Activated CD8-positive, alpha-beta memory T cell treated with anti-CD3 and anti-CD28 coated beads, Interleukin-2, amount 10 ng/mL, durations not matched to agents 7 days and 5 days (primary cell): ENCODE measurements around the gene KRT78. TPM values are rescaled to one million over a fixed set of nuclear protein-coding genes. Genes with fewer than 3 reads are reported as not detected.
"Not testable (repeated sequence)": the region's sequence is repeated elsewhere in the genome, so short reads cannot be mapped to it uniquely, and the experiment has no call there.

ENCODE experiments used
- ATAC-seq: fragments of 150-1000 bp; cut with Tn5 transposase; one replicate; pipeline ENCODE4 v1.10.0; 2021; ENCODE audit warnings: moderate library complexity
- CTCF ChIA-PET: fragments of 350-600 bp; sonication (Branson Sonifier 250); formaldehyde crosslinking; loops from one replicate; lab custom pipeline; 2021; ENCODE audit warnings: antibody characterized with exemption; lab: Charles Lee
- DNase-seq: peaks from one replicate; pipeline ENCODE4 v3.0.0-alpha.2; 2020
- H3K27ac Mint-ChIP-seq: one replicate; pipeline ENCODE4 v1.8.0; 2021; ENCODE audit warnings: mild to moderate bottlenecking, mixed read lengths
- H3K27me3 Mint-ChIP-seq: one replicate; pipeline ENCODE4 v1.8.0; 2021; ENCODE audit warnings: mixed read lengths
- H3K36me3 Mint-ChIP-seq: one replicate; pipeline ENCODE4 v1.8.0; 2021; ENCODE audit warnings: mild to moderate bottlenecking, mixed read lengths
- H3K4me1 Mint-ChIP-seq: one replicate; pipeline ENCODE4 v1.8.0; 2021; ENCODE audit warnings: mixed read lengths
- H3K4me3 Mint-ChIP-seq: one replicate; pipeline ENCODE4 v1.8.0; 2021; ENCODE audit warnings: mild to moderate bottlenecking, moderate library complexity, mixed read lengths
- H3K9me3 Mint-ChIP-seq: one replicate; pipeline ENCODE4 v1.8.0; 2022; ENCODE audit warnings: low read depth, mixed read lengths
- total RNA-seq, 2 experiments: library from RNA; stranded (reverse); gene quantifications; one replicate each; pipeline ENCODE4 v1.2.3, GENCODE V29; 2021

Gene KRT78
- total RNA-seq, result not detected

GRCh38 chr12:52848661-52849255, at the start of gene KRT78:
TSS of gene KRT78 (minus strand) at chr12:52848994. CDS start at chr12:52848930, 64 bp downstream.
- CTCF ChIA-PET, result interaction anchor here (1.6 kb wide), 1 partner anchor 31 kb away, joined by 4 read pairs; no protein-coding TSS in a partner anchor
- ATAC-seq, result no peak

GRCh38 chr12:52896190-52897100, 47.7 kb upstream of the KRT78 start:
- no peak for ATAC-seq
- no peaks in the 10 kb centered on the region for H3K9me3 Mint-ChIP-seq
- no peaks in the 10 kb centered on the region for H3K36me3 Mint-ChIP-seq
- H3K4me3 Mint-ChIP-seq, result no peak overlapping the region
- no peak overlapping the region for H3K27ac Mint-ChIP-seq
- DNase-seq, result no peak
- CTCF ChIA-PET, result interaction anchor here (2.0 to 5.2 kb wide), 4 partner anchors 11 to 84 kb away, joined by 7 to 37 read pairs (median 8); no protein-coding TSS in a partner anchor
- H3K27me3 Mint-ChIP-seq, result peaks cover 5% of the 10 kb centered on the region
- H3K4me1 Mint-ChIP-seq, result no peaks in the 10 kb centered on the region

More at GRCh38 chr12:52848661-52849255, at the start of gene KRT78:
- H3K4me3 Mint-ChIP-seq, result no peak within 1 kb of the TSS
- no peak for DNase-seq
- peaks cover 25% of the 10 kb centered on the region for H3K27me3 Mint-ChIP-seq
- no peak within 1 kb of the TSS for H3K27ac Mint-ChIP-seq
- no peaks in the 10 kb centered on the region for H3K36me3 Mint-ChIP-seq
- no peaks in the 10 kb centered on the region for H3K9me3 Mint-ChIP-seq
- H3K4me1 Mint-ChIP-seq, result peaks cover 3% of the 10 kb centered on the region

GRCh38 chr12:52895726-52896189, 47.0 kb upstream of the KRT78 start:
- Mint-ChIP-seq H3K9me3 (no peaks in the 10 kb centered on the region), H3K27ac (no peak overlapping the region), H3K36me3 (no peaks in the 10 kb centered on the region), H3K27me3 (peaks cover 5% of the 10 kb centered on the region), H3K4me3 (no peak overlapping the region), H3K4me1 (no peaks in the 10 kb centered on the region)
- ATAC-seq (no peak), DNase-seq (no peak)
- CTCF ChIA-PET, result interaction anchor here (2.2 to 5.2 kb wide), 2 partner anchors 11 to 16 kb away, joined by 8 to 37 read pairs; no protein-coding TSS in a partner anchor

GRCh38 chr12:52892974-52893373, 44.2 kb upstream of the KRT78 start:
- DNase-seq, result no peak
- H3K27ac Mint-ChIP-seq, result no peak overlapping the region
- H3K9me3 Mint-ChIP-seq, result no peaks in the 10 kb centered on the region
- CTCF ChIA-PET, result interaction anchor here (1.0 to 5.2 kb wide), 3 partner anchors 8 to 88 kb away, joined by 3 to 37 read pairs (median 6); no protein-coding TSS in a partner anchor
- no peaks in the 10 kb centered on the region for H3K4me1 Mint-ChIP-seq
- peaks cover 5% of the 10 kb centered on the region for H3K27me3 Mint-ChIP-seq
- no peak overlapping the region for H3K4me3 Mint-ChIP-seq
- no peak for ATAC-seq
- no peaks in the 10 kb centered on the region for H3K36me3 Mint-ChIP-seq

- Mint-ChIP-seq H3K36me3 (no peaks in the 10 kb centered on the region), H3K27me3 (peaks cover 5% of the 10 kb centered on the region), H3K9me3 (no peaks in the 10 kb centered on the region), H3K4me3 (no peak overlapping the region), H3K27ac (no peak overlapping the region), H3K4me1 (no peaks in the 10 kb centered on the region)
- DNase-seq (no peak), ATAC-seq (no peak)
- CTCF ChIA-PET, result interaction anchor here (1.0 kb wide), 2 partner anchors 12 to 88 kb away, joined by 3 to 6 read pairs; no protein-coding TSS in a partner anchor
Observed at GRCh38 chr12:52892207-52892852, 43.5 kb upstream of the KRT78 start.

- H3K4me1 Mint-ChIP-seq, result no peaks in the 10 kb centered on the region
- H3K27ac Mint-ChIP-seq, result no peak overlapping the region
- no peaks in the 10 kb centered on the region for H3K36me3 Mint-ChIP-seq
- CTCF ChIA-PET, result interaction anchor here (0.6 kb wide), 1 partner anchor 1268 kb away, joined by 4 read pairs; no protein-coding TSS in a partner anchor
- ATAC-seq, result no peak
- no peak for DNase-seq
- H3K4me3 Mint-ChIP-seq, result no peak overlapping the region
- peaks cover 6% of the 10 kb centered on the region for H3K27me3 Mint-ChIP-seq
- no peaks in the 10 kb centered on the region for H3K9me3 Mint-ChIP-seq
Observed at GRCh38 chr12:52891044-52891443, 42.2 kb upstream of the KRT78 start.

- DNase-seq (no peak), ATAC-seq (no peak)
- CTCF ChIA-PET, result interaction anchor here (3.1 to 3.7 kb wide), 2 partner anchors 11 to 90 kb away, joined by 19 to 20 read pairs; no protein-coding TSS in a partner anchor
- Mint-ChIP-seq H3K9me3 (no peaks in the 10 kb centered on the region), H3K4me1 (no peaks in the 10 kb centered on the region), H3K4me3 (no peak overlapping the region), H3K27ac (no peak overlapping the region), H3K36me3 (no peaks in the 10 kb centered on the region), H3K27me3 (peaks cover 7% of the 10 kb centered on the region)
Observed at GRCh38 chr12:52890417-52890816, 41.6 kb upstream of the KRT78 start.

- no peaks in the 10 kb centered on the region for H3K9me3 Mint-ChIP-seq
- H3K27me3 Mint-ChIP-seq, result peaks cover 14% of the 10 kb centered on the region
- H3K36me3 Mint-ChIP-seq, result no peaks in the 10 kb centered on the region
- DNase-seq, result peak; percentile 84
- peak; percentile 86 for ATAC-seq
- H3K27ac Mint-ChIP-seq, result no peak overlapping the region
- CTCF ChIA-PET, result interaction anchor here (0.6 to 22.1 kb wide), 55 partner anchors 11 to 730 kb away, joined by 3 to 459 read pairs (median 4); partner anchors contain the start of genes EIF4B, KRT74, KRT8 and SOAT2
- peaks cover 4% of the 10 kb centered on the region for H3K4me1 Mint-ChIP-seq
- no peak overlapping the region for H3K4me3 Mint-ChIP-seq
Observed at GRCh38 chr12:52884526-52885293, 35.9 kb upstream of the KRT78 start.

- not testable (repeated sequence) for H3K4me1 Mint-ChIP-seq, H3K4me3 Mint-ChIP-seq, DNase-seq, H3K9me3 Mint-ChIP-seq, H3K36me3 Mint-ChIP-seq, ATAC-seq, H3K27ac Mint-ChIP-seq
- CTCF ChIA-PET, result interaction anchor here (0.6 to 22.1 kb wide), 45 partner anchors 9 to 902 kb away, joined by 3 to 459 read pairs (median 6); partner anchors contain the start of genes EIF4B, KRT2 and KRT74
- peaks cover 12% of the 10 kb centered on the region for H3K27me3 Mint-ChIP-seq
Observed at GRCh38 chr12:52880499-52880898, 31.7 kb upstream of the KRT78 start.

GRCh38 chr12:52879394-52880351, 30.9 kb upstream of the KRT78 start:
- H3K9me3 Mint-ChIP-seq, result no peaks in the 10 kb centered on the region
- DNase-seq, result peak; percentile 78
- peak; percentile 94 for ATAC-seq
- no peak overlapping the region for H3K4me3 Mint-ChIP-seq
- H3K36me3 Mint-ChIP-seq, result no peaks in the 10 kb centered on the region
- no peak overlapping the region for H3K27ac Mint-ChIP-seq
- H3K4me1 Mint-ChIP-seq, result peaks cover 4% of the 10 kb centered on the region
- peaks cover 12% of the 10 kb centered on the region for H3K27me3 Mint-ChIP-seq
- CTCF ChIA-PET, result interaction anchor here (0.6 to 22.1 kb wide), 73 partner anchors 9 to 903 kb away, joined by 3 to 459 read pairs (median 4); partner anchors contain the start of genes EIF4B, KRT2, KRT74 and KRT78
